K562 (cell line): Measurements from ENCODE around the gene ARHGEF25. TPM values are rescaled to one million over a fixed set of nuclear protein-coding genes. Genes with fewer than 3 reads are reported as not detected.

Experiments used
- ATAC-seq: fragments of 200-7000 bp; cut with Tn5 transposase; 3 replicates; pipeline ENCODE4 v1.9.1; 2020; ENCODE audit warnings: moderate library complexity
- BruUV-seq: library from RNA; stranded (reverse); fragments of 400-500 nt; replicated peaks from 2 replicates; lab custom pipeline; 2021; lab: Mats Ljungman, UMichigan
- CTCF ChIA-PET: fragments of 300-600 bp; formaldehyde crosslinking; extraction: SDS; loops from one replicate; lab custom pipeline; 2021; ENCODE audit warnings: low intra/inter-chr PET ratio; lab: Yijun Ruan, JAX
- POLR2A ChIA-PET: fragments of 300-600, 350-650 bp; sonication (Branson Sonifier 250); formaldehyde crosslinking; extraction: SDS; loops from one replicate; lab custom pipeline; 2021; ENCODE audit warnings: antibody characterized with exemption, inconsistent platforms; lab: Yijun Ruan, JAX
- DNase-seq, 4 experiments: peaks; one replicate each; pipeline versions ENCODE4 v3.0.0 to v3.0.0-alpha.2; 2011 to 2018; ENCODE audit warnings: low spot score in 3 of 4, mixed read lengths in 3 of 4; ENCODE audit errors: extremely low read depth in 1 of 4
- FAIRE-seq: peaks from 2 replicates; lab custom pipeline; 2011; peaks lifted over from hg19 to GRCh38; lab: Jason Lieb, UNC
- H2AFZ ChIP-seq: 2 replicates; pipeline ENCODE4 v1.6.0; 2011; ENCODE audit warnings: low read depth, low read length, control low read depth, inconsistent platforms
- H3K27ac ChIP-seq: fragments of 200-600 bp; 3 replicates; pipeline ENCODE4 v1.8.0; 2011; ENCODE audit warnings: low read depth, mild to moderate bottlenecking, control low read depth, inconsistent platforms, low read length, moderate library complexity, mixed read lengths; ENCODE audit errors: extremely low read depth
- H3K27me3 ChIP-seq, 2 experiments: fragments of 300-600 bp in 1 of 2; 2 replicates in 1 of 2; 3 replicates in 1 of 2; pipeline versions ENCODE4 v1.6.0 to v1.8.0; 2011; ENCODE audit warnings: inconsistent platforms in 2 of 2, low read length in 2 of 2, mild to moderate bottlenecking in 1 of 2, mixed read lengths in 1 of 2, moderate library complexity in 1 of 2; ENCODE audit not compliant: control insufficient read depth in 2 of 2, insufficient read depth in 2 of 2
- H3K36me3 ChIP-seq: fragments of 300-600 bp; 3 replicates; pipeline ENCODE4 v1.8.0; 2011; ENCODE audit warnings: mild to moderate bottlenecking, low read length, inconsistent platforms; ENCODE audit not compliant: control insufficient read depth, insufficient read depth
- H3K4me1 ChIP-seq, 2 experiments: fragments of 200-600 bp in 1 of 2; replicated peaks in 1 of 2; 2 replicates in 1 of 2; 3 replicates in 1 of 2; pipeline versions ENCODE4 v1.5.1 to v1.8.0; 2011; ENCODE audit warnings: inconsistent platforms in 2 of 2, low read length in 2 of 2, mild to moderate bottlenecking in 1 of 2, mixed read lengths in 1 of 2, moderate library complexity in 1 of 2; ENCODE audit not compliant: control insufficient read depth in 2 of 2, insufficient read depth in 2 of 2
- H3K4me2 ChIP-seq: 2 replicates; pipeline ENCODE4 v1.6.1; 2011; ENCODE audit warnings: low read length, control low read depth, inconsistent platforms, mixed read lengths; ENCODE audit not compliant: insufficient read depth
- H3K4me3 ChIP-seq: fragments of 200-600 bp; sonication (generic), shearing (Covaris generic); 2 replicates; pipeline ENCODE4 v1.5.1; 2016; ENCODE audit warnings: control low read depth, inconsistent platforms
- H3K79me2 ChIP-seq: fragments of 200-600 bp; 3 replicates; pipeline ENCODE4 v1.8.0; 2011; ENCODE audit warnings: low read length, inconsistent platforms; ENCODE audit not compliant: control insufficient read depth, insufficient read depth
- H3K9ac ChIP-seq, 2 experiments: 2 replicates each; pipeline versions ENCODE4 v1.6.0 to v1.6.1; 2011; ENCODE audit warnings: low read depth in 2 of 2, low read length in 2 of 2, control low read depth in 1 of 2, inconsistent platforms in 1 of 2, mild to moderate bottlenecking in 1 of 2, mixed read lengths in 1 of 2; ENCODE audit not compliant: insufficient read depth in 1 of 2
- H3K9me1 ChIP-seq: one replicate; pipeline ENCODE4 v1.6.0; 2011; ENCODE audit warnings: inconsistent platforms, mild to moderate bottlenecking, low read length, moderate library complexity; ENCODE audit not compliant: control insufficient read depth, insufficient read depth
- H3K9me3 ChIP-seq: replicated peaks from 2 replicates; pipeline ENCODE4 v1.5.1; 2011; ENCODE audit warnings: low read depth, low read length, inconsistent platforms; ENCODE audit not compliant: control insufficient read depth, insufficient read depth
- H4K20me1 ChIP-seq: replicated peaks from 2 replicates; pipeline ENCODE4 v1.6.1; 2011; ENCODE audit warnings: low read length, inconsistent platforms, mixed read lengths; ENCODE audit not compliant: control insufficient read depth, insufficient read depth
- TBP ChIP-seq: optimal IDR thresholded peaks from 2 replicates; pipeline ENCODE3; 2011; ENCODE audit warnings: low read depth, low read length, improper control_type of control experiment
- TEAD4 ChIP-seq, 2 experiments: sonication (generic) in 1 of 2; formaldehyde crosslinking in 1 of 2; IDR thresholded peaks; 2 replicates each; pipeline versions ENCODE4 v1.6.1 to v1.8.0; 2012 to 2022; ENCODE audit warnings: borderline replicate concordance in 1 of 2, inconsistent platforms in 1 of 2, low read length in 1 of 2, mild to moderate bottlenecking in 1 of 2, missing genetic modification reagents in 1 of 2
- YY1 ChIP-seq, 3 experiments: IDR thresholded peaks; 2 replicates each; pipeline ENCODE4 v1.6.1; 2011; ENCODE audit warnings: low read length in 2 of 3, mild to moderate bottlenecking in 2 of 3, moderate library complexity in 2 of 3, borderline replicate concordance in 1 of 3, control low read depth in 1 of 3, low read depth in 1 of 3; ENCODE audit not compliant: insufficient read depth in 3 of 3, insufficient replicate concordance in 2 of 3, control insufficient read depth in 1 of 3, insufficient read length in 1 of 3; ENCODE audit errors: extremely low read depth in 1 of 3
- ZBTB1 ChIP-seq: sonication (generic); formaldehyde crosslinking; IDR thresholded peaks from 2 replicates; pipeline ENCODE4 v1.8.1; 2023; ENCODE audit warnings: missing genetic modification reagents, low read depth, mild to moderate bottlenecking, borderline replicate concordance
- ZNF165 ChIP-seq: fragments of 250-450 bp; sonication (Bioruptor Pico); IDR thresholded peaks from 2 replicates; pipeline ENCODE4 v1.4.0; 2020; ENCODE audit warnings: borderline replicate concordance
- WGBS: fragments of 100-300 bp; shearing (Covaris generic); methylation state at CpG from one replicate; pipeline ENCODE4 v1.1.6; 2016; ENCODE audit warnings: low coverage, mixed read lengths; ENCODE audit not compliant: insufficient coverage; ENCODE audit errors: missing lambda C conversion rate; 5-methylcytosine and 5-hydroxymethylcytosine counted together
- in situ Hi-C: fragments of 300-500 bp; cut with MboI; formaldehyde crosslinking; loops from 4 replicates; pipeline ENCODE4 v1.15.0; 2018; ENCODE audit warnings: inconsistent platforms, mixed read lengths
- intact Hi-C: fragments of 100-400 bp; cut with micrococcal nuclease; formaldehyde crosslinking; loops from 2 replicates; pipeline ENCODE4 v1.14.2; 2022
- polyA plus RNA-seq, 8 experiments: library from polyadenylated mRNA; depleted of rRNA in 4 of 8; stranded (reverse) in 5 of 8; unstranded in 3 of 8; fragments of >200 nt; fragmentation: Nextera tagmentation in 2 of 8; fragmentation: Illumina TruSeq in 1 of 8; extraction: Ambion mirVana in 2 of 8; extraction: Trizol in 1 of 8; gene quantifications; 2 replicates each; pipeline versions ENCODE4 v1.2.1 to v1.2.3, GENCODE V29; 2011 to 2014; ENCODE audit warnings: inconsistent platforms in 1 of 8, missing spikeins in 1 of 8
- total RNA-seq, 7 experiments: library from RNA; depleted of rRNA in 6 of 7; stranded (reverse); fragments of >200 nt in 6 of 7; fragmentation: Illumina TruSeq in 2 of 7; extraction: Trizol in 2 of 7; gene quantifications; 2 replicates each; pipeline versions ENCODE4 v1.2.1 to v1.2.3, GENCODE V29; 2011 to 2021; ENCODE audit warnings: low replicate concordance in 1 of 7
- TF ChIP-seq, protein P1 (sequence below): fragments of 450-650 bp; IDR thresholded peaks from 2 replicates; pipeline ENCODE4 v1.6.1; 2018; ENCODE audit not compliant: partially characterized antibody

The ARHGEF25 gene
- total and polyA plus RNA-seq, 9 of the 15 experiments (the other 6 are each of a cell fraction or from before 2014, with no cell fraction given), result 0.13 to 17.3 (median 11.6) TPM

DNA sequence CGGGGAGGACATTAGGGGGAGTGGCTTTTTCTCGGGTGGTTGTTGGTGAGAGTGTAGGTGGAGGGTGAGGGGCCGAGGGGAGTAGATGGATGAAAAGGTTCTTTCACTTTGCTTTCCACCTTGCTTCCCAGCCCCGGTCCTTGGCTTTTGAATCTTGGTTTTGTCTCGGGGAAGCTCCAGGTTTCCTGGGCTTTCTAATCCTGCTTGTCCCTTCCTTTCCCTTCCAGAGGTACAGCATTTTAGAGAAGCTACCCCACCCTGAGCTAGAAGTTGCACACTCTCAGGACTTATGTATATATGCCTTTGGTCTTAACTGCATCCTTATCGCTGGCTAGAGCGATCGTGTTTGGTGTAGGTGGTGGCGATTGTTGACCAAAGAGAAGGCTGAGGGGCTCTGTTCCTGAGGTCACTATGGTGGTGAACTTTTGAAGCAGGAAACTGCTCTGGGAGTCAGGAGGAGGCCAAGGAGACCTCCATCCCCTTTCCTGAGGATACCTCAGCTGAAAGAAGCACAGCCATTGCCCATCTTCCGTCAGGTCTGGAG is 19.4 kb upstream of the ARHGEF25 start:
- in situ Hi-C loops (no loop called here), intact Hi-C loops (no loop called here)
- H3K9me1 ChIP-seq, result no peaks in the 10 kb centered on the region
- no peaks in the 10 kb centered on the region for H3K9me3 ChIP-seq
- peak; percentile 20 to 54 (median 46) for DNase-seq
- peak; percentile 14 for ATAC-seq
- peak; percentile 51 for FAIRE-seq
- 5% methylated on average over 10 of the region's 10 CpGs for WGBS
- no TSS peak for BruUV-seq
- peaks cover 31% of the 10 kb centered on the region; the same call in 2 of the 3 replicates for H3K36me3 ChIP-seq
- no peaks in the 10 kb centered on the region for H3K27me3 ChIP-seq
- POLR2A ChIA-PET, result interaction anchor here (0.5 to 4.2 kb wide), 15 partner anchors 8 to 346 kb away, joined by 3 to 20 read pairs (median 5); partner anchors contain the start of genes DDIT3 and TSPAN31
- H3K79me2 ChIP-seq, result peaks cover 27% of the 10 kb centered on the region
- H4K20me1 ChIP-seq, result no peaks in the 10 kb centered on the region
- CTCF ChIA-PET, result interaction anchor here (1.2 kb wide), 1 partner anchor 102 kb away, joined by 3 read pairs; the partner anchor contains the start of gene OS9
- peak overlapping the region; percentile 84; the same call in 2 of the 3 replicates for H3K27ac ChIP-seq
- peak overlapping the region; percentile 97; the same call in 1 of the 2 replicates for H2AFZ ChIP-seq
- H3K9ac ChIP-seq, result peak overlapping the region; percentile 81 to 98
- H3K4me3 ChIP-seq, result peak overlapping the region; percentile 72
- H3K4me2 ChIP-seq, result peak overlapping the region; percentile 77
- peaks cover 22 to 23% of the 10 kb centered on the region in 2 experiments for H3K4me1 ChIP-seq
- TF ChIP-seq TEAD4 (IDR thresholded peaks at IDR 0.05; ENCODE audit: low read length) (0 out of 2 replicates have a peak, but pooled peaks have one; percentile 10), TEAD4 (CRISPR knock-in tag; IDR thresholded peaks at IDR 0.05; ENCODE audit: borderline replicate concordance) (no peak), ZBTB1 (CRISPR knock-in tag) (no peak), ZNF165 (CRISPR knock-in tag) (no peak), YY1 (IDR thresholded peaks at IDR 0.05; ENCODE audit: borderline replicate concordance in 1 of 3, control insufficient read depth in 1 of 3, extremely low read depth in 1 of 3, insufficient read depth in 3 of 3, insufficient read length in 1 of 3, insufficient replicate concordance in 2 of 3, low read depth in 1 of 3, low read length in 2 of 3) (peak in 1 of 3 experiments; percentile 12), TBP (peak; percentile 10)
- TF ChIP-seq, protein P1, sequence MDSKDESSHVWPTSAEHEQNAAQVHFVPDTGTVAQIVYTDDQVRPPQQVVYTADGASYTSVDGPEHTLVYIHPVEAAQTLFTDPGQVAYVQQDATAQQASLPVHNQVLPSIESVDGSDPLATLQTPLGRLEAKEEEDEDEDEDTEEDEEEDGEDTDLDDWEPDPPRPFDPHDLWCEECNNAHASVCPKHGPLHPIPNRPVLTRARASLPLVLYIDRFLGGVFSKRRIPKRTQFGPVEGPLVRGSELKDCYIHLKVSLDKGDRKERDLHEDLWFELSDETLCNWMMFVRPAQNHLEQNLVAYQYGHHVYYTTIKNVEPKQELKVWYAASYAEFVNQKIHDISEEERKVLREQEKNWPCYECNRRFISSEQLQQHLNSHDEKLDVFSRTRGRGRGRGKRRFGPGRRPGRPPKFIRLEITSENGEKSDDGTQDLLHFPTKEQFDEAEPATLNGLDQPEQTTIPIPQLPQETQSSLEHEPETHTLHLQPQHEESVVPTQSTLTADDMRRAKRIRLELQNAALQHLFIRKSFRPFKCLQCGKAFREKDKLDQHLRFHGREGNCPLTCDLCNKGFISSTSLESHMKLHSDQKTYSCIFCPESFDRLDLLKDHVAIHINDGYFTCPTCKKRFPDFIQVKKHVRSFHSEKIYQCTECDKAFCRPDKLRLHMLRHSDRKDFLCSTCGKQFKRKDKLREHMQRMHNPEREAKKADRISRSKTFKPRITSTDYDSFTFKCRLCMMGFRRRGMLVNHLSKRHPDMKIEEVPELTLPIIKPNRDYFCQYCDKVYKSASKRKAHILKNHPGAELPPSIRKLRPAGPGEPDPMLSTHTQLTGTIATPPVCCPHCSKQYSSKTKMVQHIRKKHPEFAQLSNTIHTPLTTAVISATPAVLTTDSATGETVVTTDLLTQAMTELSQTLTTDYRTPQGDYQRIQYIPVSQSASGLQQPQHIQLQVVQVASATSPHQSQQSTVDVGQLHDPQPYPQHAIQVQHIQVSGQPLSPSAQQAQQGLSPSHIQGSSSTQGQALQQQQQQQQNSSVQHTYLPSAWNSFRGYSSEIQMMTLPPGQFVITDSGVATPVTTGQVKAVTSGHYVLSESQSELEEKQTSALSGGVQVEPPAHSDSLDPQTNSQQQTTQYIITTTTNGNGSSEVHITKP, result peak; percentile 82
